GM12878 (cell line): ENCODE measurements around the gene VAV2. TPM values are rescaled to one million over a fixed set of nuclear protein-coding genes. Genes with fewer than 3 reads are reported as not detected.

Experiments used
- ATAC-seq: fragments of 200-7000 bp; cut with Tn5 transposase; 3 replicates; pipeline ENCODE4 v1.9.1; 2020; ENCODE audit warnings: mild to moderate bottlenecking, moderate library complexity
- BruUV-seq: library from RNA; stranded (reverse); fragments of 400-500 nt; replicated peaks from 2 replicates; lab custom pipeline; 2021; lab: Mats Ljungman, UMichigan
- CTCF ChIA-PET: fragments of 300-600 bp; sonication (Branson Sonifier 250); formaldehyde crosslinking; extraction: SDS; loops from one replicate; lab custom pipeline; 2021; ENCODE audit warnings: inconsistent platforms; lab: Yijun Ruan, JAX
- POLR2A ChIA-PET: fragments of 350-600 bp; formaldehyde crosslinking; extraction: SDS; loops from one replicate; lab custom pipeline; 2021; ENCODE audit warnings: inconsistent platforms; lab: Charles Lee
- RAD21 ChIA-PET: fragments of 300-600 bp; sonication (Branson Sonifier 250); formaldehyde crosslinking; loops from one replicate; lab custom pipeline; 2023; ENCODE audit warnings: antibody characterized with exemption; ENCODE audit not compliant: unreplicated experiment; lab: Charles Lee
- SMC1A ChIA-PET: fragments of 300-600 bp; sonication (Branson Sonifier 250); formaldehyde crosslinking; loops from one replicate; lab custom pipeline; 2023; ENCODE audit not compliant: unreplicated experiment, uncharacterized antibody; lab: Charles Lee
- DNase-seq: peaks from one replicate; pipeline ENCODE4 v3.0.0-alpha.2; 2011; ENCODE audit warnings: low read depth, low spot score
- FAIRE-seq: peaks from 3 replicates; lab custom pipeline; 2011; peaks lifted over from hg19 to GRCh38; lab: Jason Lieb, UNC
- H2AFZ ChIP-seq: 2 replicates; pipeline ENCODE4 v1.6.0; 2011; ENCODE audit warnings: low read depth, low read length, control low read depth; ENCODE audit not compliant: control insufficient read depth
- H3K27ac ChIP-seq: 2 replicates; pipeline ENCODE4 v1.5.1; 2011; ENCODE audit warnings: control low read depth; ENCODE audit not compliant: control insufficient read depth, insufficient read depth
- H3K27me3 ChIP-seq, 2 experiments: replicated peaks in 1 of 2; 2 replicates each; pipeline versions ENCODE4 v1.6.0 to v1.6.1; 2011; ENCODE audit warnings: low read length in 1 of 2; ENCODE audit not compliant: control insufficient read depth in 2 of 2, insufficient read depth in 2 of 2
- H3K36me3 ChIP-seq, 2 experiments: 2 replicates each; pipeline ENCODE4 v1.5.1; 2011; ENCODE audit warnings: low read length in 1 of 2; ENCODE audit not compliant: control insufficient read depth in 2 of 2, insufficient read depth in 2 of 2
- H3K4me1 ChIP-seq: 2 replicates; pipeline ENCODE4 v1.6.1; 2011; ENCODE audit warnings: mild to moderate bottlenecking, low read length, moderate library complexity, mixed read lengths; ENCODE audit not compliant: control insufficient read depth, insufficient read depth
- H3K4me2 ChIP-seq: 2 replicates; pipeline ENCODE4 v1.6.0; 2011; ENCODE audit warnings: control low read depth; ENCODE audit not compliant: control insufficient read depth, insufficient read depth
- H3K4me3 ChIP-seq: fragments of 200-600 bp; sonication (generic); 2 replicates; pipeline ENCODE4 v1.5.1; 2016
- H3K79me2 ChIP-seq: 2 replicates; pipeline ENCODE4 v1.6.0; 2011; ENCODE audit warnings: low read length; ENCODE audit not compliant: control insufficient read depth, insufficient read depth
- H3K9ac ChIP-seq: 2 replicates; pipeline ENCODE4 v1.8.0; 2011; ENCODE audit warnings: low read length, control low read depth, mixed read lengths; ENCODE audit not compliant: control insufficient read depth, insufficient read depth
- H3K9me3 ChIP-seq: replicated peaks from 3 replicates; pipeline ENCODE4 v1.5.1; 2011; ENCODE audit warnings: mild to moderate bottlenecking, low read length; ENCODE audit not compliant: control insufficient read depth, insufficient read depth
- H4K20me1 ChIP-seq: 2 replicates; pipeline ENCODE4 v1.6.0; 2011; ENCODE audit not compliant: control insufficient read depth, insufficient read depth
- EED ChIP-seq: sonication (generic); IDR thresholded peaks from 2 replicates; pipeline ENCODE4 v1.6.1; 2016; ENCODE audit warnings: antibody characterized with exemption, low read depth
- NFYB ChIP-seq: IDR thresholded peaks from 2 replicates; pipeline ENCODE4 v1.6.1; 2011; ENCODE audit warnings: low read depth, mild to moderate bottlenecking, low read length, improper control_type of control experiment, moderate library complexity; ENCODE audit not compliant: insufficient read depth
- SUZ12 ChIP-seq: fragments of 200-600 bp; sonication (generic); IDR thresholded peaks from one replicate; pipeline ENCODE4 v1.6.1; 2018; ENCODE audit warnings: antibody characterized with exemption, mild to moderate bottlenecking; ENCODE audit not compliant: unreplicated experiment
- YBX1 ChIP-seq: fragments of 450-650 bp; IDR thresholded peaks from 2 replicates; pipeline ENCODE4 v1.6.1; 2016; ENCODE audit warnings: antibody characterized with exemption
- ZNF384 ChIP-seq: IDR thresholded peaks from 2 replicates; pipeline ENCODE4 v1.6.1; 2012; ENCODE audit warnings: low read depth, mild to moderate bottlenecking, low read length, improper control_type of control experiment, borderline replicate concordance
- WGBS: methylation state at CpG from one replicate; pipeline ENCODE4 v1.1.6; 2016; ENCODE audit warnings: low lambda C conversion rate; ENCODE audit not compliant: insufficient replicate concordance, insufficient coverage; ENCODE audit errors: missing lambda C conversion rate; 5-methylcytosine and 5-hydroxymethylcytosine counted together
- in situ Hi-C: fragments of 300-500 bp; cut with MboI; formaldehyde crosslinking; loops from 9 replicates; pipeline ENCODE4 v1.14.3; 2018; ENCODE audit warnings: mixed read lengths
- intact Hi-C: fragments of 100-400 bp; cut with micrococcal nuclease; formaldehyde crosslinking; loops from one replicate; pipeline ENCODE4 v1.14.2; 2022; ENCODE audit not compliant: unreplicated experiment
- polyA plus RNA-seq, 11 experiments: library from polyadenylated mRNA; depleted of rRNA in 4 of 11; unstranded in 6 of 11; stranded (reverse) in 5 of 11; fragments of >200 nt; fragmentation: Nextera tagmentation in 4 of 11; fragmentation: Illumina TruSeq in 1 of 11; extraction: Ambion mirVana in 4 of 11; extraction: Trizol in 1 of 11; gene quantifications; 1 replicate in 1 of 11; 2 replicates in 10 of 11; pipeline versions ENCODE4 v1.2.1 to v1.2.3, GENCODE V29; 2011 to 2016; ENCODE audit warnings: inconsistent platforms in 2 of 11, missing spikeins in 2 of 11, low read depth in 1 of 11
- total RNA-seq, 4 experiments: library from RNA; depleted of rRNA in 3 of 4; stranded (reverse); fragments of >200 nt in 3 of 4; fragmentation: Illumina TruSeq in 1 of 4; extraction: Trizol in 1 of 4; gene quantifications; 2 replicates each; pipeline versions ENCODE4 v1.2.1 to v1.2.3, GENCODE V29; 2013 to 2021
- TF ChIP-seq, protein P1 (sequence below): fragments of 450-650 bp; IDR thresholded peaks from 2 replicates; pipeline ENCODE4 v1.6.1; 2017; ENCODE audit warnings: borderline replicate concordance
- TF ChIP-seq, protein P2 (sequence below): IDR thresholded peaks from 2 replicates; pipeline ENCODE4 v1.6.1; 2011; ENCODE audit warnings: borderline replicate concordance, low read depth, mild to moderate bottlenecking, moderate library complexity, low read length; ENCODE audit not compliant: insufficient read depth, poor library complexity, severe bottlenecking
- TF ChIP-seq, protein P3 (sequence below): IDR thresholded peaks from 2 replicates; pipeline ENCODE4 v1.6.1; 2012; ENCODE audit warnings: mild to moderate bottlenecking, low read depth, low read length

Gene VAV2
- total and polyA plus RNA-seq, 10 of the 15 experiments (the other 5 are each of a cell fraction or from before 2014, with no cell fraction given): 0.13 to 43.9 (median 16.9) TPM

DNA sequence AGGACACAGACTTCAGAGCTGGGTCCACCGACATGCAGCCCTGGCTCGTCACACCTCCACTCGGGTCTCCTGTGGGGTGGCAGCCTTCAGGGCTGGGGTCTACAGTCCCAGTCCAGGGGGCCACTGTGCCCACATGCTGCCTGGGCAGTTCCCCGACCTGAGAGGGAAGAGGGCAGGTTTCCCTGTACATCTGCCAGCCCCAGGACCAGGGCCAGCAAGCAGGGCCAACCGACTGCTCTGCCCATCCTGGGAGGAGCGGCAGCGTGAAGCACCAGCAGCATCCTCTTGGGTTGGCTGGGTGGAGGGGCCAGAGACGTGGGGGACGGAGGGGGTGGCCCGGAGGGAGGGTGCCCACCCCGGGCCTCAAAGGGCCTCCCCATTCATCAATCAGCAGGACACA lies 133.4 kb downstream of the VAV2 start:
- in situ Hi-C loops (no loop called here), intact Hi-C loops (no loop called here)
- Histone ChIP-seq H3K27me3 (no peaks in the 10 kb centered on the region), H3K36me3 (peaks cover 6 to 23% of the 10 kb centered on the region in 2 experiments; a peak in 3 of 4 replicates), H3K4me1 (no peaks in the 10 kb centered on the region), H4K20me1 (0 out of 2 replicates have a peak, but pooled peaks cover 2% of the 10 kb centered on the region), H3K9ac (no peak overlapping the region), H3K4me2 (no peak overlapping the region), H3K27ac (no peak overlapping the region), H2AFZ (no peak overlapping the region), H3K9me3 (no peaks in the 10 kb centered on the region), H3K4me3 (no peak overlapping the region), H3K79me2 (no peaks in the 10 kb centered on the region; the same call in none of the 2 replicates)
- CTCF ChIA-PET: no interaction called here
- FAIRE-seq (no peak), DNase-seq (no peak), ATAC-seq (no peak)
- RAD21 ChIA-PET: no interaction called here
- WGBS: 92% methylated on average over 11 of the region's 11 CpGs
- POLR2A ChIA-PET: no interaction called here
- TF ChIP-seq, protein P1, sequence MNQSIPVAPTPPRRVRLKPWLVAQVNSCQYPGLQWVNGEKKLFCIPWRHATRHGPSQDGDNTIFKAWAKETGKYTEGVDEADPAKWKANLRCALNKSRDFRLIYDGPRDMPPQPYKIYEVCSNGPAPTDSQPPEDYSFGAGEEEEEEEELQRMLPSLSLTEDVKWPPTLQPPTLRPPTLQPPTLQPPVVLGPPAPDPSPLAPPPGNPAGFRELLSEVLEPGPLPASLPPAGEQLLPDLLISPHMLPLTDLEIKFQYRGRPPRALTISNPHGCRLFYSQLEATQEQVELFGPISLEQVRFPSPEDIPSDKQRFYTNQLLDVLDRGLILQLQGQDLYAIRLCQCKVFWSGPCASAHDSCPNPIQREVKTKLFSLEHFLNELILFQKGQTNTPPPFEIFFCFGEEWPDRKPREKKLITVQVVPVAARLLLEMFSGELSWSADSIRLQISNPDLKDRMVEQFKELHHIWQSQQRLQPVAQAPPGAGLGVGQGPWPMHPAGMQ: no peak
- TF ChIP-seq YBX1 (no peak), ZNF384 (no peak), SUZ12 (no peak), NFYB (no peak), EED (no peak)
- TF ChIP-seq, protein P2, sequence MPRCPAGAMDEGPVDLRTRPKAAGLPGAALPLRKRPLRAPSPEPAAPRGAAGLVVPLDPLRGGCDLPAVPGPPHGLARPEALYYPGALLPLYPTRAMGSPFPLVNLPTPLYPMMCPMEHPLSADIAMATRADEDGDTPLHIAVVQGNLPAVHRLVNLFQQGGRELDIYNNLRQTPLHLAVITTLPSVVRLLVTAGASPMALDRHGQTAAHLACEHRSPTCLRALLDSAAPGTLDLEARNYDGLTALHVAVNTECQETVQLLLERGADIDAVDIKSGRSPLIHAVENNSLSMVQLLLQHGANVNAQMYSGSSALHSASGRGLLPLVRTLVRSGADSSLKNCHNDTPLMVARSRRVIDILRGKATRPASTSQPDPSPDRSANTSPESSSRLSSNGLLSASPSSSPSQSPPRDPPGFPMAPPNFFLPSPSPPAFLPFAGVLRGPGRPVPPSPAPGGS: no peak
- TF ChIP-seq, protein P3, sequence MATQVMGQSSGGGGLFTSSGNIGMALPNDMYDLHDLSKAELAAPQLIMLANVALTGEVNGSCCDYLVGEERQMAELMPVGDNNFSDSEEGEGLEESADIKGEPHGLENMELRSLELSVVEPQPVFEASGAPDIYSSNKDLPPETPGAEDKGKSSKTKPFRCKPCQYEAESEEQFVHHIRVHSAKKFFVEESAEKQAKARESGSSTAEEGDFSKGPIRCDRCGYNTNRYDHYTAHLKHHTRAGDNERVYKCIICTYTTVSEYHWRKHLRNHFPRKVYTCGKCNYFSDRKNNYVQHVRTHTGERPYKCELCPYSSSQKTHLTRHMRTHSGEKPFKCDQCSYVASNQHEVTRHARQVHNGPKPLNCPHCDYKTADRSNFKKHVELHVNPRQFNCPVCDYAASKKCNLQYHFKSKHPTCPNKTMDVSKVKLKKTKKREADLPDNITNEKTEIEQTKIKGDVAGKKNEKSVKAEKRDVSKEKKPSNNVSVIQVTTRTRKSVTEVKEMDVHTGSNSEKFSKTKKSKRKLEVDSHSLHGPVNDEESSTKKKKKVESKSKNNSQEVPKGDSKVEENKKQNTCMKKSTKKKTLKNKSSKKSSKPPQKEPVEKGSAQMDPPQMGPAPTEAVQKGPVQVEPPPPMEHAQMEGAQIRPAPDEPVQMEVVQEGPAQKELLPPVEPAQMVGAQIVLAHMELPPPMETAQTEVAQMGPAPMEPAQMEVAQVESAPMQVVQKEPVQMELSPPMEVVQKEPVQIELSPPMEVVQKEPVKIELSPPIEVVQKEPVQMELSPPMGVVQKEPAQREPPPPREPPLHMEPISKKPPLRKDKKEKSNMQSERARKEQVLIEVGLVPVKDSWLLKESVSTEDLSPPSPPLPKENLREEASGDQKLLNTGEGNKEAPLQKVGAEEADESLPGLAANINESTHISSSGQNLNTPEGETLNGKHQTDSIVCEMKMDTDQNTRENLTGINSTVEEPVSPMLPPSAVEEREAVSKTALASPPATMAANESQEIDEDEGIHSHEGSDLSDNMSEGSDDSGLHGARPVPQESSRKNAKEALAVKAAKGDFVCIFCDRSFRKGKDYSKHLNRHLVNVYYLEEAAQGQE: no peak
- BruUV-seq: no TSS peak
- SMC1A ChIA-PET: no interaction called here
